OCI-LY1 (cell line): Measurements from ENCODE around the gene VDR.

Source experiments
- H2AFZ ChIP-seq: fragments of 200-600 bp; sonication (generic), shearing (Covaris generic); 2 replicates; pipeline ENCODE4 v1.6.0; 2014; ENCODE audit warnings: antibody characterized with exemption, mild to moderate bottlenecking, low read length
- H3F3A ChIP-seq: fragments of 200-600 bp; sonication (generic), shearing (Covaris generic); 2 replicates; pipeline ENCODE4 v1.6.0; 2014; ENCODE audit warnings: mild to moderate bottlenecking, antibody characterized with exemption, low read length, moderate library complexity; ENCODE audit not compliant: insufficient read depth
- H3K27ac ChIP-seq: fragments of 200-600 bp; sonication (generic); 2 replicates; pipeline ENCODE4 v1.5.1; 2014; ENCODE audit warnings: low read length, mixed run types, mild to moderate bottlenecking, low read depth; ENCODE audit not compliant: poor library complexity, severe bottlenecking
- H3K27me3 ChIP-seq: fragments of 200-600 bp; sonication (generic); 2 replicates; pipeline ENCODE4 v1.6.0; 2014; ENCODE audit warnings: antibody characterized with exemption, mild to moderate bottlenecking, low read length, moderate library complexity; ENCODE audit not compliant: insufficient read depth
- H3K36me3 ChIP-seq: fragments of 200-600 bp; sonication (generic); 2 replicates; pipeline ENCODE4 v1.6.1; 2014; ENCODE audit warnings: mild to moderate bottlenecking, antibody characterized with exemption, low read length, moderate library complexity, mixed read lengths; ENCODE audit not compliant: insufficient read depth
- H3K4me1 ChIP-seq: fragments of 200-600 bp; sonication (generic); 2 replicates; pipeline ENCODE4 v1.5.1; 2014; ENCODE audit warnings: mild to moderate bottlenecking, low read length, moderate library complexity; ENCODE audit not compliant: insufficient read depth, severe bottlenecking
- H3K4me2 ChIP-seq: fragments of 200-600 bp; sonication (generic), shearing (Covaris generic); 2 replicates; pipeline ENCODE4 v1.6.1; 2014; ENCODE audit warnings: low read length
- H3K4me3 ChIP-seq: fragments of 200-600 bp; sonication (generic); 2 replicates; pipeline ENCODE4 v1.5.1; 2014; ENCODE audit warnings: low read length, low read depth, mild to moderate bottlenecking, mixed read lengths; ENCODE audit not compliant: poor library complexity, severe bottlenecking
- H3K79me2 ChIP-seq: fragments of 200-600 bp; shearing (Covaris generic); 2 replicates; pipeline ENCODE4 v1.6.1; 2016; ENCODE audit warnings: mixed run types, low read length, mixed read lengths; ENCODE audit not compliant: insufficient read depth
- H3K9ac ChIP-seq: fragments of 200-600 bp; sonication (generic), shearing (Covaris generic); 2 replicates; pipeline ENCODE4 v1.6.1; 2014; ENCODE audit warnings: mild to moderate bottlenecking, low read length, mixed read lengths
- H3K9me2 ChIP-seq: fragments of 200-600 bp; sonication (generic), shearing (Covaris generic); 2 replicates; pipeline ENCODE4 v1.6.1; 2014; ENCODE audit warnings: low read depth, mild to moderate bottlenecking, low read length, mixed read lengths
- H3K9me3 ChIP-seq: fragments of 200-600 bp; shearing (Covaris generic); 2 replicates; pipeline ENCODE4 v1.6.1; 2014; ENCODE audit warnings: low read length, mixed read lengths
- H4K20me1 ChIP-seq: fragments of 200-600 bp; sonication (generic), shearing (Covaris generic); 2 replicates; pipeline ENCODE4 v1.6.0; 2016; ENCODE audit warnings: mild to moderate bottlenecking, low read length; ENCODE audit not compliant: insufficient read depth
- EZH2 ChIP-seq: fragments of 200-600 bp; sonication (generic), shearing (Covaris generic); IDR thresholded peaks from 2 replicates; pipeline ENCODE4 v1.8.0; 2017; ENCODE audit warnings: borderline replicate concordance, mixed run types, mild to moderate bottlenecking, antibody characterized with exemption, low read length, moderate library complexity, mixed read lengths
- TF ChIP-seq, protein P1 (sequence below): fragments of 200-600 bp; sonication (generic), shearing (Covaris generic); IDR thresholded peaks from 2 replicates; pipeline ENCODE4 v1.5.1; 2017; ENCODE audit warnings: mild to moderate bottlenecking, antibody characterized with exemption, low read length, moderate library complexity, mixed read lengths

Gene VDR

DNA sequence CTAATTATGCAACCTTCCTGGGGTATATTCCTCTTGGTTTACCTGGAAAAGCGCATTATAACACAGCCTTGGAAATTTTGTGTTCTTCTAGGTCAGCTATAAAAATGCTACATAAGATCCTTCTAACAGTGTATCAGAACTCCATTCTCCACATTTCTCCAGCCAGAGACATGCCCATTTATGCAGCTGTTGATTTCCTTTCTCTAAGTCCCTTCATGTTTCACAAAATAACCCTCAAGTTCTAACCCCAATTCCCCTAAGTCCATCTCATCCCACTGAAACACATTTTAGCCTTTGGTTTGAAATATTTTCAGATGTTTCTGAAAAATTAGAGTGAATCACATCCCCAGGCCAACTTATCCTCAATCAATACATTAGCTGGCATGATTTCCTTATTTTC is 64.2 kb downstream of the VDR start:
- Histone ChIP-seq H3K27me3 (no peaks in the 10 kb centered on the region), H3K4me2 (no peak overlapping the region), H2AFZ (no peak overlapping the region), H3K79me2 (no peaks in the 10 kb centered on the region), H3K9me3 (no peaks in the 10 kb centered on the region), H3K36me3 (no peaks in the 10 kb centered on the region), H3K27ac (no peak overlapping the region), H3K9me2 (no peaks in the 10 kb centered on the region), H3F3A (0 out of 2 replicates have a peak, but pooled peaks cover 9% of the 10 kb centered on the region), H4K20me1 (no peaks in the 10 kb centered on the region), H3K4me1 (peaks cover 23% of the 10 kb centered on the region), H3K4me3 (no peak overlapping the region), H3K9ac (no peak overlapping the region)
- TF ChIP-seq, protein P1, sequence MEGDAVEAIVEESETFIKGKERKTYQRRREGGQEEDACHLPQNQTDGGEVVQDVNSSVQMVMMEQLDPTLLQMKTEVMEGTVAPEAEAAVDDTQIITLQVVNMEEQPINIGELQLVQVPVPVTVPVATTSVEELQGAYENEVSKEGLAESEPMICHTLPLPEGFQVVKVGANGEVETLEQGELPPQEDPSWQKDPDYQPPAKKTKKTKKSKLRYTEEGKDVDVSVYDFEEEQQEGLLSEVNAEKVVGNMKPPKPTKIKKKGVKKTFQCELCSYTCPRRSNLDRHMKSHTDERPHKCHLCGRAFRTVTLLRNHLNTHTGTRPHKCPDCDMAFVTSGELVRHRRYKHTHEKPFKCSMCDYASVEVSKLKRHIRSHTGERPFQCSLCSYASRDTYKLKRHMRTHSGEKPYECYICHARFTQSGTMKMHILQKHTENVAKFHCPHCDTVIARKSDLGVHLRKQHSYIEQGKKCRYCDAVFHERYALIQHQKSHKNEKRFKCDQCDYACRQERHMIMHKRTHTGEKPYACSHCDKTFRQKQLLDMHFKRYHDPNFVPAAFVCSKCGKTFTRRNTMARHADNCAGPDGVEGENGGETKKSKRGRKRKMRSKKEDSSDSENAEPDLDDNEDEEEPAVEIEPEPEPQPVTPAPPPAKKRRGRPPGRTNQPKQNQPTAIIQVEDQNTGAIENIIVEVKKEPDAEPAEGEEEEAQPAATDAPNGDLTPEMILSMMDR = no peak
- no peak for TF ChIP-seq EZH2

DNA sequence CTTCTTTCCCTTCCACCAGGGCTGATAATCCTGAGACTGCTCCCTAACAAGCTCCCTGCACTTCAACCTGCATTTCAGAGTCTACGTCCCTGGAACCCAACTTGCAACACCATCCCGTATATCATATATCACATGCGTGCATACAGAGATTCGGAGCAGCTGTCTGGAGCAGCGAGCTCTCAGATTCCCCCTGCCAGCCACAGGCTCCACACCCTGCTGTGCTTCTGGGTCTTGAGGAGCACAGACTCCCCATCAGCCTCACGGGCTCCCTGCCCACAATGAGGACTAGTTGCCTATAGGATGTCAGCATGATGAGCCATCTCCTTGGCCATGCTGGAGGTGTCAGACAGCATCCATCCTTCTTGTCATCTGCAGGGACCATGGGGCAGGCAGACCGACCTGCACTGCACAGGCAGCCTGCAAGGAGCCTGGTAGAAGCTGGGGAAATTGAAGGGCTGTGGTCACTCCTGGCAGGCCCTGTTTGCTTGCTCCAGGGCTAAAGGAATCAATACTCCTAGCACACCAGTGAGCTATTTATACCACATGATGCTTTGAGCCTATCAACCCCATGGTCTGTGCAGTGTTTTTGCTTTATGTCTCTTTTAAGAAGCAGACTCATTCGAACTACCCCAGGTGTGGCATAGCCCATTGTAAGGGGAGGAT is 65.4 kb downstream of the VDR start:
- Histone ChIP-seq H3K27me3 (no peaks in the 10 kb centered on the region), H3K4me1 (peaks cover 35% of the 10 kb centered on the region), H4K20me1 (no peaks in the 10 kb centered on the region), H3K27ac (no peak overlapping the region), H3K4me3 (no peak overlapping the region), H3F3A (0 out of 2 replicates have a peak, but pooled peaks cover 9% of the 10 kb centered on the region), H2AFZ (no peak overlapping the region), H3K9me2 (no peaks in the 10 kb centered on the region), H3K9ac (no peak overlapping the region), H3K79me2 (no peaks in the 10 kb centered on the region), H3K9me3 (no peaks in the 10 kb centered on the region), H3K36me3 (no peaks in the 10 kb centered on the region), H3K4me2 (no peak overlapping the region)
- no peak for TF ChIP-seq EZH2
- TF ChIP-seq, protein P1 = no peak

DNA sequence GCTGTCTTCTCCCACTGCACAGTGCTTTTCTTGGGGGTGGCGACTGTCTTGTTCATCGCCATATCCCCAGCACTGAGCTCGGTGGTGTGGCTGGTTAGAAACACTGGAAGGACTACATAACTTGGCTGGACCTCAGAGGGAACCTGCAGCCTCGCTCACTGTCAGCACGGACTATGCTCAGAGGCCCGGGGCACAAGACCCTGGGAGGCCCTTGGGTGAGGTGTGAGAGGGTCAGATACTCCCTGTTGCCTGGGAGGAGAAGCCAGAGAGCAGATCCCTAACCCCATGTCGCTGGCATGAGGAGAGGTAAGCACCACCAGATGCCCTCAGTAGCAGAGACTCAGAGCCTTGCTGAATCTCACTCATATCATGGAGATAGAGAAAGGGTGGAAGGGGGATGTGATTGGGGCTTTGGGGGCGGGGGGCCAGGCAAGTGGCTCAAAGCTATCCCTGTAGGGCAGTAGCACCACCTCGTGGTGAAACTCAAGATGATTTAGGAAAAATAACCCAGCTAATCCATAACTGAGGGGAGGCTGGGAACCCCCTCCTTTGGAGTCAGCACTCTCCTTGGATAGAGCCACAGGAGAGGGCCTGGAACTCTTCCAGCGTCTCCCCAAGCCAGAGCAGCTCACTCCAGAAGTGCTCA is 66.4 kb downstream of the VDR start:
- Histone ChIP-seq H3K36me3 (no peaks in the 10 kb centered on the region), H3K27me3 (no peaks in the 10 kb centered on the region), H3K27ac (no peak overlapping the region), H3K9ac (no peak overlapping the region), H4K20me1 (no peaks in the 10 kb centered on the region), H3K79me2 (no peaks in the 10 kb centered on the region), H3K4me2 (no peak overlapping the region), H3F3A (0 out of 2 replicates have a peak, but pooled peaks cover 9% of the 10 kb centered on the region), H3K4me1 (peaks cover 44% of the 10 kb centered on the region), H3K9me3 (no peaks in the 10 kb centered on the region), H3K4me3 (no peak overlapping the region), H3K9me2 (no peaks in the 10 kb centered on the region), H2AFZ (no peak overlapping the region)
- TF ChIP-seq EZH2 = no peak
- TF ChIP-seq, protein P1 = peak; percentile 64
